HG03280 (cell line): Measurements from ENCODE around the gene PPP1R13B.

ENCODE experiments used
- ATAC-seq: cut with Tn5 transposase; IDR thresholded peaks from one replicate; pipeline ENCODE4 v1.9.1; 2021; ENCODE audit warnings: mild to moderate bottlenecking, moderate library complexity; ENCODE audit not compliant: unreplicated experiment

PPP1R13B gene

DNA sequence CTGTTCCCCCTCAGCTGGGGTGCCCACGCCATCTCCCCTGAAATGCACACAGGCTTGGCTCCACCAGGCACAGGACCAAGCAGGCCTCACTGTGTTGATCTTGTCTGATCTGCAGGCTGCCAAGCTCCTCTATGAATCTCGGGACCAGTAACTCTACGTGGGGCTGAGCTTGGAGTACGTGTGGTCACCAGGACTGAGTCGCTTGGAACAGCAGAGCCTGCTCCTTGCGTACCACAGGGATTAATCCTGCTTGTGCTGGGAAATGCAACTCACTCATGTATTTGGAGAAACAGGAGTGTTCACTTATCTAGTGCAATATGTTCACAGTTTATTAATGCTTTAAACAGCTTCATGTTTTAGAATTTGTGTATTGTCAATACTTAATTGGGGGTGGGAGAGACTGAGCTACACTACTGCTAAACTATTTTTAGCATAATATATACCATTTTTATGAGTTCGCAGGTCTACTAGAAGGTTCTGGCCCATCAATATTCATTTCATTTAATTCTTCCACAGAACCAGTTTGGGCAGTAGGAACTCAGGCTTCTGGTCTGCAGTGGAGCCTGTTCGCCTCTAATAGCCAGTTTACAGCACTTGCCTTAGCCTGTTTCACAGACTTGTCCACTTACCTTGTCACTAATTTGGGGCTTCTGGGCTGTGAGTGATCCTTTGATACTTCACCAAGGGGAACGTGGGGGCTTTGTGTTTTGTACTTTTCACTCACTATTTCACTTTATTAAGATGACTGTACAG lies 114.3 kb downstream of the PPP1R13B start:
- ATAC-seq: no peak

DNA sequence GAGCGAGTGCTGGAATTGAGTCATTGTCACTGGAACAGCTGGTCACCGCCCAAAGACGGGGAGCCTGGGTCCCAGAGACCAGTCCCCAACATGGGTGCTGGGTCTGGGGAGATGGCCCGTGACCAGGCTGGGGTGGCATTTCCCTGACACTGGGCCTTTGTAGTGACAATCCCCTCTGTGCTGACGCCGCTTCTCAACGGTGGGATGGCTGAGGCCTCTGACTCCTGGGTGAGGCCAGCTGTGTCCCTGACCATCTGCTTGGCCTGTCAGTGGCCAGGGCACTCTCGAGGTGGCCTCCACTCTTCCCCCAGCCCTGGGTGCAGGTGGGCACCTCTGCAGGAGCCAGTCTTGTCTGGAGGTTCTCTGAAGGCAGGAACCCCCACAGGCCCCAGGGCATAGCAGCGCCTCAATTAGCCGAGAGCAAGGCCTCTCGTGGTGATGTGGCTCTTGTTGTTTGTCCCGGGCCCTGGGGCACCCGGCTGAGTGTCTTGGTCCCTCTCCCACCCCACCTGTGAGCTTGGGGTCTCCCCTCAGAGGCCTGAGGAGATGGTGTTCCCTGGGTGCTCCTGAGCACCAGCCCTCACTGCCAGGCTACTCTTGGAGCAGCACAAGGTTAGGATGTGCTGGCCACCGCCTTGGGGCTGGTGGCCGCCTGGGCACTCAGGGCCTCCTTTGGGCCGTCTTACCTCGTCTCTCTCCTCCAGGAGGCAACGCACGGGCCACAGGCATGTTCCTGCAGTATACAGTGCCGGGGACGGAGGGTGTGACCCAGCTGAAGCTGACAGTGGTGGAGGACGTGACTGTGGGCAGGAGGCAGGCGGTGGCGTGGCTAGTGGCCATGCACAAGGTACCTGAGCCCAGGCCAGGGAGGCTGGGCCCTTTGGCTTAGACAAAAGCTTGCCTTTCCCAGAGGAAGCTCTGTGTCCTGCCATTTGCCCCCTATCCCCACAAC lies 115.2 kb downstream of the PPP1R13B start:
- ATAC-seq: no peak

DNA sequence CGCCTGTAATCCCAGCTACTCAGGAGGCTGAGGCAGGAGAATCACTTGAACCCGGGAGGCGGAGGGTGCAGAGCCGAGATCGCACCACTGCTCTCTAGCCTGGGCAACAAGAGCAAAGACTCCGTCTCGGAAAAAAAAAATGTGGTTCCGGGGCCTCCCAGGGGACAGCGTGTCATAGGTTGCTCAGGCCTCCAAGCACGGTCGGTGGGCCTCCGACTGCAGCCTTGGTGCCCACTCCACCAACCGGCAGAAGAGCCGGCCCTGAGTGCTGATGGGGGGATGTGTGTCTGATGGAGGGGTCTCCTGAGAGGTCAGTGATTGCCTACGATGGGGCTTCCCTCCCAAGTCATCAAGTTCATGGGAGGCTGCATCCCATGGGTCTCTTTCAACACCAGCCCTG lies 115.9 kb downstream of the PPP1R13B start:
- no peak for ATAC-seq

DNA sequence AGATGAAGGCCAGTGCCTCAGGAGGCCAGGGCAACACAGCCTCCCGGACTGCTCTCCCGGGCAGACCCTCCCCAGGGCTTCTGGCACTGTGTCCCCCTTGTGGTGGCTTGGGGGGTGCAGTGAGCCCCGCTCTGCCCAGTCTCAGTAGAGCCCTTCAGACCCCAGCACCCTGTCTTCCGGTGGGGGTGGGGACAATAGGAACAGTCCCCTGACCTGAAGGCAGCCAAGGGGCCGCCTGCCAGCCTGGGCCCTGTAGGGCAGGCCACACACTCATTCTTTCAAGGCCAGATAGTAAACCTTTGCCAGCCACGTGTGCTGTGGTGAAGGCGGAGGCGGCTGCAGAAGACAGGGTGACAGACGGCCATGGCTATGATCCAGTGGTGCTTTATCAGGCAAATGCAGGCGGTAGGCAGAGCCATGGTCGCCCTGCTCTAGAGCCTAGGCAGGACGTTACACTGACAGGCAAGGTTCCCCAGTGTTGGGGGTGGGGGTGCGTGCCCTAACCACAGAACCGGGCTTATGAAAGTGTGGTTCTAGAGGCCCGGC lies 116.8 kb downstream of the PPP1R13B start:
- no peak for ATAC-seq

DNA sequence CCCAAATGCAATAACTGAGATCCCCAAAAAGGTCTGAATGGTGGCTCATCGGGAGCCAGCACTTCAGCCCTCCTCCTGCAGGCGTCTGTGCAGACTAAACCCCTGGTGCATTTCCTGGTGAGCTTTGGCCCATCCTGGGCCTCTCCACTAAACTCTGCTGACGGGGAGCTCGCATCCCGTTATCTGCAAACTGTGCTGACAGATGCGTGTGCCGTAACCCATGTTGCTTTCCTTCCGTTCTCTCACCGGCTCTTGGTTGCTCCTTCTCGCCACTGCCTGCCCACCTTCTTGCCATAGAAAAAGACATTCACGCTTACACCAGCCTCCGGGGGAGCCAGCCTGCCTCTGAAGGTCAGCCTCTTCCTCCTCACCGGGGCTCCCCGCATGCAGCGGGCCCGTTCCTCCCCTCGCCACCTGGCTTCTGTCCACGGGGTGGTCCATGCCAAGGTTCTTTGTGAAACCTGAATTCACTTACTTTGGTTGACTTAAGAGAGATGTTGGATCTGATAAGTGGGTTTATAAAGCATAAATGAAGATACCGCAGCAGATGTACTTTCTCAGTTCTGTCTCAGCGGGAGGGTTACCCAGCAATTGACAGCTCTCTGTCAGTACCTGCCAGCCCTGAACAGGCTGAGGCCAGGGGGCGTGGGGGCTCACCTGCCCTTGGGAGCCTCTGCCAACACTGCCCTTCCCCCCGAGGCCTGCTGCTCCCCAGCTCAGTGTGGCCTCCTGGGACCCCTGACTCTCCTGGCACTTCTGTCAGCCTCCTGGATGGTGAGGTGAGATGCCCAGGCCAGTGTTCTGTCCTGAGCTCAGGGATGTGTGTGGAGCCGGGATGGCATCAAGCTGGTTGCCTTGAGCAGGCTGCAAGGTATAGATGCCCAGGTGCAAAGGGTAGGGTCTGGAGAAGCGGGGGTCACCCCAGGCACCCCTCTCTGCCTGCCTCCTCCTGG lies 117.6 kb downstream of the PPP1R13B start:
- no peak for ATAC-seq

DNA sequence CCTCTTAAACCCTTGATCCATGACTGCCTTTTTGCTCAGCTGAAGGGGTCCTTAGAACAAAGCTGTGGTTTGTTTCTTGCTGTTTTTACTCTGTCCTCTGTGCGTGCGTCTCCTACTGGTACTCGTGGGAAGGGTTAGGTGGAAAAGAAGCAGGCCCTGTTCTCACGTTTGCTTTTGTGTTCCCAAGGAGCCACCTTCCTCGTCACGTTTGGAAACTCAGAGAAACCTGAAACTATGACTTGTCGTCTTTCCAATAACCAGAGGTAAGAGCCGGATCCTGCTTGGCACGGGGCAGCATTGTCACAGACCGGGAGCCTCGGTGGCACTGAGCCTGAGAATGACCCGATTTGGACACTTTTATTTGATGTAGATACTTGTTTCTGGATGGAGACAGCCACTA lies 118.7 kb downstream of the PPP1R13B start:
- ATAC-seq: no peak

DNA sequence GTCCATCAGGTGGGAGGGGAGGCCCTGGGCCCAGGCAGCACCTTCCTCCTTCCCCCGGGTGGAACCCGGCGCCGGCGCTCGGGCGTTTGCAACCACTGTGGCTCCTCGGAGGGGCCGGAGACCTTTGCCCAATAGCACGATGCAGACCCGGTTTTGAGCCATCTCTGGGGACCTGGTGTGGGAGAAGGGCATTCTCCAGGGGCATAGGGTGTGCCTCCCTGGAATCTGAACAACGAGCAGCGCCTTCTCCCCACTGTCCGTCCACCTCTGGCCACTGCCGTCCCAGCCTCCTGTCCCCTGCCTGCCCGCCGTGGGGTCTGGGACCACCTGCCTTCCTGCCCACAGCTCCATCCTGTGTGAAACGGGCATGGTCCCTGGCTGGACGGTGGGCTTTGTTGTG lies 119.2 kb downstream of the PPP1R13B start:
- no peak for ATAC-seq

DNA sequence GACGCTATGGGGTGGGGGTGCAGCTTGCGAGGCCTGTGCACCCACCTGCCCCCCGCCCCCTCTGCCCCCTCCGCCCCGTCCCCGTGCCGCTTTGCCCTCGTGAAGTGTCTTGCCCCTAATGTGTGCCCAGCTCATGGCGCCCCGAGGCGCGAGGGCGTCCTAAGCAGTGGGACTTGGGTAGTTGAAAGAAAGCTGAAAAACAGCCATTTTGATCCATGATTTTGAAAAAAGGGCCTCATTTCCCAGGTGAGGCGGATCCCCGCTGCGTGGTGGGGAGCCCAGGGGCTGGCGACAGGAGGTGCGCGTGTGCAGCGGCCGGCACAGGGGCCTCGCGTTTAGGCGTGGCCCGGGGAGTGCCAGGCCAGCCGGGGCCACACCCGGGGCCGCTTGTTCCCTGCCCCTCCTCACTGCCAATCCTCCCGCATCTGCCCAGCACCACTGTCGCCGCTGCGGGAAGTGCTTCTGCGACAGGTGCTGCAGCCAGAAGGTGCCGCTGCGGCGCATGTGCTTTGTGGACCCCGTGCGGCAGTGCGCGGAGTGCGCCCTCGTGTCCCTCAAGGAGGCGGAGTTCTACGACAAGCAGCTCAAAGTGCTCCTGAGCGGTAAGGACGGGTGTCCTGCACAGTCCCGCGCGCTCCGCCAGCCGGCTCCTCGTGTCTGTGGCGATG lies 119.9 kb downstream of the PPP1R13B start:
- ATAC-seq: no peak

DNA sequence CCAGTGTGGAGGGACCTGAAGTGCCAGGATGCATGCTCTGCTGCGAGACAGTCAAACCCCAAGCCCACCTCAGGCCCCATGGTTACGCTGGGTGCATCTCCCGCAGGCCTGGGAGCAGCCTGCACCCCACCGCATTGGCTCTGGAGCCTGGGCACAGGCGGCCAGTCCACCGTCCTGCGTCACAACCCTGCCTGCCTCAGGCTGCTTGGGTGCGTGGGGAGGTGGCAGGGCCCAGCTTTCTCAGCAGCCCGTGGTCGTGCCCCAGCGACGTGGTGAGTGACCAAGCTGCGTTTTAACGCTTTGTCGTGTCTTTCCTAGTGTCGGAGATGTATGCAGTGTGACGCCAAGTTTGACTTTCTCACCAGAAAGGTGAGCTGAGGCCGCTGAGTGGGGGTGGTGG lies 120.9 kb downstream of the PPP1R13B start:
- ATAC-seq: no peak

DNA sequence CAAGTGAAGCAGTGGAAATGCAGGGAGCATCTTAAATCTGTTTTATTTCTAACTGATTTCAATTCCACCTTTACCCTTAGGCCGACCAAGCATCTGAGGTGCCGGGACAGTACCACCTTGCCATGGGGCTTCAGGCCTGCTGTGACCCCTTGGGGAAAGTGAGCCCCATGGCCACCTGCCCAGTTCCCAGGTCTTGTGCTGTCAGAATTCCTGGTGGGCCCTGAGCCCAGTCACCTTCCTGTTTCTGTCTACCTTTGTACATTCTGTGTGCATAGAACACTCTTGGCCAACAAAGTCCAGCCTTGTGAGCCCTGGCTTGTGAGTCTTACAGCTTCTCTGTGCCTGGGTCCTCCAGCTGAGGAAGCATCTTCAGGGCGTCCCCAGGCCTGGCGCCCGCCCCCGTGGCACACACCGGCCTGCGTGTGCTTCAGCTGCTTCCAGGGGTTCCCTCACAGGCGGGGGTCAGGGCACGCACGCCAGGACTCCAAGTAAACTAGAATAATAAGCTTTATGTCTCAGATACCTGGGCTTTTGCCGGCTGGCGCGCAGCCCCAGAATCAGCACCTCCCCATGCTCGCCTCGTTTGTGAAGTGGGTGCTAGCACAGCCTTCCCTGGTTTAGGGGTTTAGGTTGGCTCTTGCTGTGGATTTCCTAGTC lies 121.5 kb downstream of the PPP1R13B start:
- ATAC-seq: no peak

DNA sequence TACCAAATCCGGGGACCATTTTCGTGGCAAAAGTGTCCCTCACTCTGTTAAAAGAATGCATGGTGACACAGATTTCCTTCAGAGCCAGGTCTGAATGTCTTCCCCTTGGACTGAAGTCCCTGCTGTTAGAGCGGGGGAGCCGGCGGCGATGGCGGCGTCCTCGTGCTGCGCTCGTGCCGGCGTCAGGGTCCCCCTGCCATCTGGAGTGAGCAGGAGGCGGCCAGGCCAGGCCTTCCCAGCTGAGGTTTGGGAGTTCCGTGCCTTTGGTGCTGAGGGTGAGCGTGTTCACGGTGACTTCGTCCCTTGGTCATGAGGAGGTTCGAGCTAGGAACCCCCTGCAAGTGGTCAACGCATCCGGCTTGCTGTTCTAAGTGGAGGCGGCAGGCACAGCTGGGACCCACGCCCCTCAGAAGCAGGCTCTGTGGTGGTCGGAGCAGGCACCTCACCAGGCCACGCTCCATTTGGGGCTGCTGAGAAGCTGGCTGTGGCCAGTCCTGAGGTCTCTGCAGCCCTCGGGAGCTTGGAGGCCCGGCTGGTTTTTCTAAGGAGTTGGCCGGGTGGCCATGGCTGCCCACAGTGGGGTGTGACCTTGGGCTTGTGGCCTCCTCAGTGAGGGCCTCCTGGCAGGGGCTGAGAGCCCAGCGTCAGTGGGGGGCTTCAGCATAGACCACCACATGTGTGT lies 122.2 kb downstream of the PPP1R13B start:
- no peak for ATAC-seq

DNA sequence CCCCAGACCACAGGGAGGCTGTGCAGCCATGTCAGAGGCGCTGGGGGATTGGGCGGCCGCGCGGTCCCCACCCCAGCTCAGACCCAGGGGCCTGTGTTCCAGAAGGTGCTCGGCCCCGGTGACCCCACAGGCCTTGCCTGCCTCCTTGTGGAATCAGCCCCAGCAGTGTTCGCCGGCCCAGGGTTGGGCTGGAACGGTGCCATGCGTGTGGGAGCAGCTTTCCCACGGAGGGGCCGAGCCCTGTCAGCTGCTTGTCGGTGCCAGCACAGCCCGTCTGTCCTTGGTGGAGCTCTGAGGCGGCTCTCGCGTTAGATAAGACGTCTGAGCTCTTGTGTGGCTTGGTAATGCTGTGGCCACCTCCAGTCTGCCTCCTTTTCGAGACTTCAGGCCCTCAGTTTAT lies 123.3 kb downstream of the PPP1R13B start:
- no peak for ATAC-seq

DNA sequence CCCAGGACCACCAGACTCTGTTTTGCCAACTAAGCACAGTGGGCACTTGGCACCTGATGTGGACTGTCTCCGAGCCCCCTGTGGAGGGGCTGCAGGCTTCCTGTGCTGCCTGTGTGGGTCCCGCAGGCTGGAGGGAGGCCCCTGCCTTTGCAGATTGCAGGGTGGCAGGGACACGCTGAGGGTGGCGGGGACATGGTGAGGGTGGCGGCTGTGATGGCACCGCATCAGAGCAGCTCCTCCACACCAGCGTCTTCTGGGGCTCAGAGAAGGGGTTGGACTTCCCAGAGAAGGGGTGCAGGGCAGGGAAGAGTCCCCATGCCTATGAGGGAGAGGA lies 123.7 kb downstream of the PPP1R13B start:
- ATAC-seq: no peak

DNA sequence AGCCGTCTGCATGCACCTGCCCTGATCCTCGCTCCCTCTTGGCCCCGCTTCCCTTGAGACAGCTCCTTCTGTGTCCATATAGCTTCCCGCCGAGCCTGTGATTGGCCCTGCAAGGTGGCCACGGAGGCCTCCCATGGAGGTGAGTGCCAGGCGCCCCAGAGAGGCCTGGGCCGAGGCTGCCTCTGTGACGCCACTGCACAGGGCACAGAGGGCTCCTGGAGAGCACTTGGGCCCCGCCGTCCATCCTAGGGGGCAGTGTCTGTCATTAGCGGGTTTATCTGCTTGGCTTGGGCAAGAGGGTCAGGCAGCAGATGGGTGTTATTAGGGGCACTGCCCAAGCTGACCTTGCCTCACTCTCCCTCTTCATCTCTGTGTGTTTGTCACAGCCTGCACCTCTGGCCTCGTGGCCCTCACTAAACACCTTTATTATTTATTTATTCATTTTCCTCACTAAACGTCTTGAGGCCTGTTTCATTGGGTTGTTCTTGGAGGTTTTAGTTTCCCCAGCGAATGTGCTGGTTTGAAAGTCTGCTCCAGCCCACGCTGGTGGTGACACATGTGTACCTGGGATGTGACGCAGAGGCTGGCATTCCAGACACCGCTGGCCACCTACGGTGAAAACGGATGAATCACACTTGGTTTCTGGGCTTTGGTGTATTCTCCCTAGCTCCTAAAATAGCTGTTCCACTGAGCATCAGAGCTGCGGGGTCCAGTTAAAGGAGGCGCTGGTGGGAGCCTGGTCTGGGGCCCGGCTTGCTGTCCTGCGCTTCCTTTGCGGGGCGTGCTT lies 125.8 kb downstream of the PPP1R13B start:
- ATAC-seq: no peak

DNA sequence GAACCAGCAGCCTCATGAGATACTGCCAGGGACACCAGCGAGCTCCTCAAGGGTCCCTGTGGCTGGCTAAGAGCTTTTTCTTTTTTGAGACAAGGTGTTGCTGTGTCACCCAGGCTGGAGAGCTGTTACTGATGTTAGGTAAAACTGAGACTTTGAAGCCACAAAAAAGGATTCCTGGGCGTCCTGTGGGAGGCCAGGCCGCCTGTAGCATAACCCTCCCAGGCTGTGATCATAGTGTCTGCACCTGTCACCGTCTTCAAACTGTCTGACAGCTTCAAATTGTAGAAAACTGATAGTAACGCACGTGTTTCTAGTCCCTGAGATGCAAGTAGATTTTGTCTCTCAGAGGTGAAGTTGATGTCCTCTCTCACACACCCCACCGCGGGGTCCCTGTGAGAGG lies 127.6 kb downstream of the PPP1R13B start:
- no peak for ATAC-seq

DNA sequence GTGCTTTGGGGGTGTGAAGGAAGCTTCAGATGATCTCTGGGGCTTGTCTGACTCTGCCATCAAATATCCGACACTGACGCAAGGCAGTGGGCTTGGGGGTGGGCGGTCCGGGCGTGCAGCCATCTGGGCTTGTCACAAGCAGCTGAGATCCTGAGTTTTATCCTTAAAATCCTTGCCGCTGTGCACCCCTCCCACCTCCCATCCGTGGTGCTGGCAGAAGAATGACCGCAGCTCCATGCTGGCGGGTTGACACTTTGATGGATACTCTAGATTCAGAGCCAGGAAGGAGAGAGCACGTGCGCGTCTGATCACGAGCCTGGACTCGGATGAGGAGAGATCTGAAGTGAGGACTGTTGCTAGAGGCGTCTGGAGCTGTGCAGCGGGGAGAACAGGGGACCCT lies 128.8 kb downstream of the PPP1R13B start:
- no peak for ATAC-seq

DNA sequence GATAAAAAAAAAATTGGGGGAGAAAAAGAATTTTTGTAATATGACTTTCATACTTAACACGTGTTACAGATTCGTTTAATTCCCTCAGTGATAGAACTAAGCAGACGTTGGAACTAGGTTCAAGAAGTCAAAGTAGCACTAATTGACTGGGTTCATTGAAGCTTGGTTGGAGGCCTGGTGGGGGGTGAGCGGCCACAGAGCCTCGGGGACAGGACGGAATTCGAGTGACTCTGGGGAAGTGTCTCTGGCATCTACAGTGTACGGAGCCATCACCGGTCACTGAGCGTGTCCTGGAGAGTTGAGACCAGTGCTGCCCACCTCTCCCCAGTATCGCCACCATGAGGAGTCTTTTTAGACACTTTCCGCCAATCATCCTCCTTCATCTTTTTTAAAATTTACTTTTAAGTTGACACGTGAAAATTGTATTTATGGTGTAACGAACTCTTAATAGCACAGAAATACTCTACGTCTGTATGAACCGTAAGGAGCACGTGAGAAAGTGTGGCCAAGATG lies 130.4 kb downstream of the PPP1R13B start:
- no peak for ATAC-seq

DNA sequence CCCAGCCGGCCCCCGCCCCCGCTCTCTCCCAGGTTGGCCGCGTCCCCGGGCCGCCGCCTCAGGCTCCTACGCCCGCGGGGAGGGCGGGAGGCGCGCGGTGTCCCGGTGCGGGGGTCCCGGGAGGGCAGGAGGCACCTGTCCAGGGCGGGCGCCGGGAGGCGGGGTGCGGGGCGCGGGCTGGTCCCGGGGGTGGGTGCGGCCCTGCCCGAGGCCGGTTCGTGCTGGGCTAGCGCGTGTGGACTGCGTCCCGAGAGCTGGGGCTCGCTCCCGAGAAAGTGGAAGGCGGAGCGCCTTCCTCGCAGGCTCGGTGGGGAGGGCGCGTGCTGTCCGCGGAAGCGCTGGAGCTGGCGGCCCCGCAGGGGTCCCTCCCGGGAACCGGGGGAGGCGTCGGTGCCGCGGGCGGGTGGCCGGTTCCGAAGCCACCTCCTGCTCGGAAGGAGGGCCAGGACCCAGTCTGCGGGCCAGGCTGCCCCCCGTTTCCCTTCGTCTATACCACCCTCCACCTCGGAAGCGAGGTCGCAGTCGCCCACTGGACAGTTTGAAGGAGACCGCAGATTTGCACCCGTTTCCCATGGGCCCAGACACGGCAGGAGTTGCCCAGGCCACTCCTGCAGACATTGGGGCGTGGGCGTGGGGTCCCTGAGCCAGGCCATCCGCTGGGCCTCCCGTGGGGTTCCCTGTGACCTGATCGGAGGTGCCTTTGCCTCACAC lies 131.1 kb downstream of the PPP1R13B start:
- no peak for ATAC-seq
